ENCODE results near the gene ARL11.
A peak's percentile ranks its signal among the peaks of the same experiment; 100 is the strongest.

ARL11 gene

GRCh38 chr13:49616676-49617065, 11.6 kb upstream of the ARL11 start:
- Histone ChIP-seq H3K9ac (ENCODE audit: low read length) (no peak overlapping the region), H3K56ac (ENCODE audit: low read length) (no peak overlapping the region), H3K4me2 (ENCODE audit: low read length) (no peak overlapping the region), H3K4me1 (ENCODE audit: control insufficient read depth, low read depth, low read length) (peaks cover 2% of the 10 kb centered on the region), H3K27ac (ENCODE audit: low read depth, low read length) (no peak overlapping the region), H2BK15ac (replicated peaks; ENCODE audit: low read depth) (peak overlapping the region; percentile 36), H3K23ac (ENCODE audit: low read length) (no peak overlapping the region), H4K8ac (ENCODE audit: low read depth, low read length) (no peak overlapping the region), H3K4ac (ENCODE audit: low read depth, low read length) (no peak overlapping the region), H3K36me3 (ENCODE audit: control insufficient read depth, insufficient read depth, low read length) (no peaks in the 10 kb centered on the region), H2BK120ac (ENCODE audit: low read depth, low read length) (no peak overlapping the region), H3K79me2 (ENCODE audit: control insufficient read depth, insufficient read depth, low read length) (no peaks in the 10 kb centered on the region), H4K5ac (ENCODE audit: low read length) (no peak overlapping the region), H3K27me3 (ENCODE audit: insufficient read depth, low read length, poor library complexity) (no peaks in the 10 kb centered on the region), H2BK5ac (ENCODE audit: low read length) (no peak overlapping the region), H2AK5ac (ENCODE audit: low read length) (no peak overlapping the region), H3K79me1 (ENCODE audit: low read length) (no peaks in the 10 kb centered on the region), H3K18ac (ENCODE audit: low read length) (no peak overlapping the region), H3K4me3 (ENCODE audit: low read length) (no peak overlapping the region)
- WGBS (ENCODE audit: extremely low coverage, insufficient coverage, low lambda C conversion rate) = no CpG with 5 or more reads among the region's 3 CpGs
- no peak for DNase-seq

- Histone ChIP-seq H3K56ac (ENCODE audit: low read length) (no peak overlapping the region), H2BK120ac (ENCODE audit: low read depth, low read length) (no peak overlapping the region), H2AK5ac (ENCODE audit: low read length) (no peak overlapping the region), H4K8ac (ENCODE audit: low read depth, low read length) (no peak overlapping the region), H3K27me3 (ENCODE audit: insufficient read depth, low read length, poor library complexity) (no peaks in the 10 kb centered on the region), H3K36me3 (ENCODE audit: control insufficient read depth, insufficient read depth, low read length) (no peaks in the 10 kb centered on the region), H3K27ac (ENCODE audit: low read depth, low read length) (no peak overlapping the region), H3K9ac (ENCODE audit: low read length) (no peak overlapping the region), H2BK15ac (replicated peaks; ENCODE audit: low read depth) (no peak overlapping the region), H3K4me1 (ENCODE audit: control insufficient read depth, low read depth, low read length) (peaks cover 2% of the 10 kb centered on the region), H3K4me2 (ENCODE audit: low read length) (no peak overlapping the region), H3K79me2 (ENCODE audit: control insufficient read depth, insufficient read depth, low read length) (no peaks in the 10 kb centered on the region), H2BK5ac (ENCODE audit: low read length) (no peak overlapping the region), H3K79me1 (ENCODE audit: low read length) (no peaks in the 10 kb centered on the region), H3K23ac (ENCODE audit: low read length) (no peak overlapping the region), H3K18ac (ENCODE audit: low read length) (no peak overlapping the region), H4K5ac (ENCODE audit: low read length) (no peak overlapping the region), H3K4ac (ENCODE audit: low read depth, low read length) (no peak overlapping the region), H3K4me3 (ENCODE audit: low read length) (no peak overlapping the region)
- no CpG with 5 or more reads among the region's 22 CpGs for WGBS (ENCODE audit: extremely low coverage, insufficient coverage, low lambda C conversion rate)
- DNase-seq = no peak
Measured at GRCh38 chr13:49620170-49620621, 8.1 kb upstream of the ARL11 start.

- Histone ChIP-seq H3K27ac (ENCODE audit: low read depth, low read length) (no peak overlapping the region), H3K4me3 (ENCODE audit: low read length) (no peak overlapping the region)
- no CpG with 5 or more reads among the region's 11 CpGs for WGBS (ENCODE audit: extremely low coverage, insufficient coverage, low lambda C conversion rate)
Measured at GRCh38 chr13:49622174-49622946, 5.9 kb upstream of the ARL11 start.

GRCh38 chr13:49624229-49624628, 4.1 kb upstream of the ARL11 start:
- WGBS (ENCODE audit: extremely low coverage, insufficient coverage, low lambda C conversion rate) = no CpG with 5 or more reads among the region's 6 CpGs
- DNase-seq = no peak

More at GRCh38 chr13:49622174-49622946, 5.9 kb upstream of the ARL11 start:
- H3K79me1 ChIP-seq (ENCODE audit: low read length) = no peaks in the 10 kb centered on the region
- no peak overlapping the region for H2BK15ac ChIP-seq (replicated peaks; ENCODE audit: low read depth)
- H3K4me1 ChIP-seq (ENCODE audit: control insufficient read depth, low read depth, low read length) = peaks cover 2% of the 10 kb centered on the region
- no peak overlapping the region for H2BK5ac ChIP-seq (ENCODE audit: low read length)
- H3K36me3 ChIP-seq (ENCODE audit: control insufficient read depth, insufficient read depth, low read length) = no peaks in the 10 kb centered on the region
- DNase-seq = no peak
- no peaks in the 10 kb centered on the region for H3K27me3 ChIP-seq (ENCODE audit: insufficient read depth, low read length, poor library complexity)
- no peak overlapping the region for H2BK120ac ChIP-seq (ENCODE audit: low read depth, low read length)
- H4K5ac ChIP-seq (ENCODE audit: low read length) = no peak overlapping the region
- H3K23ac ChIP-seq (ENCODE audit: low read length) = no peak overlapping the region
- no peak overlapping the region for H3K9ac ChIP-seq (ENCODE audit: low read length)
- H3K56ac ChIP-seq (ENCODE audit: low read length) = no peak overlapping the region
- H3K4me2 ChIP-seq (ENCODE audit: low read length) = no peak overlapping the region
- no peak overlapping the region for H2AK5ac ChIP-seq (ENCODE audit: low read length)
- H3K18ac ChIP-seq (ENCODE audit: low read length) = no peak overlapping the region
- H3K4ac ChIP-seq (ENCODE audit: low read depth, low read length) = no peak overlapping the region
- no peak overlapping the region for H4K8ac ChIP-seq (ENCODE audit: low read depth, low read length)
- no peaks in the 10 kb centered on the region for H3K79me2 ChIP-seq (ENCODE audit: control insufficient read depth, insufficient read depth, low read length)

GRCh38 chr13:49625392-49626079, 2.8 kb upstream of the ARL11 start:
- Histone ChIP-seq H3K4me1 (ENCODE audit: control insufficient read depth, low read depth, low read length) (no peaks in the 10 kb centered on the region), H3K23ac (ENCODE audit: low read length) (no peak overlapping the region), H3K27ac (ENCODE audit: low read depth, low read length) (no peak overlapping the region), H2BK120ac (ENCODE audit: low read depth, low read length) (no peak overlapping the region), H4K5ac (ENCODE audit: low read length) (no peak overlapping the region), H2BK15ac (replicated peaks; ENCODE audit: low read depth) (no peak overlapping the region), H3K9ac (ENCODE audit: low read length) (no peak overlapping the region), H3K18ac (ENCODE audit: low read length) (no peak overlapping the region), H3K4me2 (ENCODE audit: low read length) (no peak overlapping the region), H4K8ac (ENCODE audit: low read depth, low read length) (no peak overlapping the region), H3K79me2 (ENCODE audit: control insufficient read depth, insufficient read depth, low read length) (no peaks in the 10 kb centered on the region), H3K79me1 (ENCODE audit: low read length) (no peaks in the 10 kb centered on the region), H3K4ac (ENCODE audit: low read depth, low read length) (no peak overlapping the region), H2AK5ac (ENCODE audit: low read length) (no peak overlapping the region), H3K36me3 (ENCODE audit: control insufficient read depth, insufficient read depth, low read length) (no peaks in the 10 kb centered on the region), H3K27me3 (ENCODE audit: insufficient read depth, low read length, poor library complexity) (no peaks in the 10 kb centered on the region), H2BK5ac (ENCODE audit: low read length) (no peak overlapping the region), H3K4me3 (ENCODE audit: low read length) (no peak overlapping the region), H3K56ac (ENCODE audit: low read length) (peak overlapping the region; percentile 15)
- DNase-seq = no peak
- WGBS (ENCODE audit: extremely low coverage, insufficient coverage, low lambda C conversion rate) = no CpG with 5 or more reads among the region's 12 CpGs

More at GRCh38 chr13:49624229-49624628, 4.1 kb upstream of the ARL11 start:
- H3K27ac ChIP-seq (ENCODE audit: low read depth, low read length) = no peak overlapping the region
- H3K18ac ChIP-seq (ENCODE audit: low read length) = no peak overlapping the region
- no peak overlapping the region for H2BK120ac ChIP-seq (ENCODE audit: low read depth, low read length)
- H3K9ac ChIP-seq (ENCODE audit: low read length) = no peak overlapping the region
- no peak overlapping the region for H4K5ac ChIP-seq (ENCODE audit: low read length)
- H3K56ac ChIP-seq (ENCODE audit: low read length) = no peak overlapping the region
- H3K4me3 ChIP-seq (ENCODE audit: low read length) = no peak overlapping the region
- H3K4me1 ChIP-seq (ENCODE audit: control insufficient read depth, low read depth, low read length) = no peaks in the 10 kb centered on the region
- no peak overlapping the region for H3K4ac ChIP-seq (ENCODE audit: low read depth, low read length)
- H2BK15ac ChIP-seq (replicated peaks; ENCODE audit: low read depth) = no peak overlapping the region
- H4K8ac ChIP-seq (ENCODE audit: low read depth, low read length) = no peak overlapping the region
- H3K27me3 ChIP-seq (ENCODE audit: insufficient read depth, low read length, poor library complexity) = no peaks in the 10 kb centered on the region
- no peaks in the 10 kb centered on the region for H3K79me1 ChIP-seq (ENCODE audit: low read length)
- no peaks in the 10 kb centered on the region for H3K79me2 ChIP-seq (ENCODE audit: control insufficient read depth, insufficient read depth, low read length)
- no peak overlapping the region for H3K23ac ChIP-seq (ENCODE audit: low read length)
- H3K4me2 ChIP-seq (ENCODE audit: low read length) = no peak overlapping the region
- H2AK5ac ChIP-seq (ENCODE audit: low read length) = no peak overlapping the region
- no peaks in the 10 kb centered on the region for H3K36me3 ChIP-seq (ENCODE audit: control insufficient read depth, insufficient read depth, low read length)
- no peak overlapping the region for H2BK5ac ChIP-seq (ENCODE audit: low read length)

Measured in mesendoderm (in vitro differentiated cells).